Muscle of leg (tissue), 11 donors: ENCODE data around the gene DCUN1D2. TPM values are rescaled to one million over a fixed set of nuclear protein-coding genes. Genes with fewer than 3 reads are reported as not detected.

Experiments
- DNase-seq: peaks from one replicate; pipeline ENCODE4 v3.0.0; 2013
- H3K27ac ChIP-seq: one replicate; pipeline ENCODE4 v1.5.1; 2013; ENCODE audit warnings: mild to moderate bottlenecking, low read length, control low read depth
- H3K27me3 ChIP-seq: one replicate; pipeline ENCODE4 v1.6.1; 2013; ENCODE audit warnings: low read length; ENCODE audit not compliant: control insufficient read depth, insufficient read depth
- H3K36me3 ChIP-seq: one replicate; pipeline ENCODE4 v1.6.1; 2013; ENCODE audit warnings: low read length; ENCODE audit not compliant: control insufficient read depth, insufficient read depth
- H3K4me1 ChIP-seq: one replicate; pipeline ENCODE4 v1.6.1; 2013; ENCODE audit warnings: low read length; ENCODE audit not compliant: control insufficient read depth, insufficient read depth
- H3K4me3 ChIP-seq: one replicate; pipeline ENCODE4 v1.5.1; 2013; ENCODE audit warnings: low read length, control low read depth
- H3K9me3 ChIP-seq: replicated peaks from 2 replicates; pipeline ENCODE4 v1.6.1; 2013; ENCODE audit warnings: low read depth, low read length; ENCODE audit not compliant: control insufficient read depth
- whole genome bisulfite sequencing: methylation state at CpG from one replicate; pipeline ENCODE4 v1.1.5; 2013; ENCODE audit warnings: missing lambda C conversion rate; ENCODE audit not compliant: insufficient coverage; 5-methylcytosine and 5-hydroxymethylcytosine counted together
- polyA plus RNA-seq, 8 donors: library from polyadenylated mRNA; unstranded; fragments of 120-200 nt; gene quantifications; one replicate each; pipeline versions ENCODE4 v1.2.1 to v1.2.3, GENCODE V29; 2013; ENCODE audit warnings: inconsistent platforms in 1 of 8, low replicate concordance in 1 of 8; ENCODE audit not compliant: insufficient read length in 8 of 8, insufficient read depth in 1 of 8
- total RNA-seq: library from RNA; stranded (reverse); fragments of 120-200 nt; gene quantifications from one replicate; pipeline ENCODE4 v1.2.4, GENCODE V29; 2013

DCUN1D2 gene
- total and polyA plus RNA-seq, 9 donors: 11.3 to 17.6 (median 14.1) TPM

- H3K27me3 ChIP-seq: peaks cover 8% of the 10 kb centered on the region
- H3K4me3 ChIP-seq: no peak overlapping the region
- no peaks in the 10 kb centered on the region for H3K9me3 ChIP-seq
- 47% methylated on average over 3 of the region's 3 CpGs for WGBS
- no peak overlapping the region for H3K27ac ChIP-seq
- DNase-seq: no peak
- no peaks in the 10 kb centered on the region for H3K36me3 ChIP-seq
- peaks cover 84% of the 10 kb centered on the region for H3K4me1 ChIP-seq
These were observed 81.9 kb downstream of the DCUN1D2 start for GRCh38 chr13:113408562-113408961.

- Histone ChIP-seq H3K9me3 (no peaks in the 10 kb centered on the region), H3K4me1 (peaks cover 85% of the 10 kb centered on the region), H3K27ac (no peak overlapping the region), H3K36me3 (no peaks in the 10 kb centered on the region), H3K4me3 (no peak overlapping the region), H3K27me3 (peaks cover 8% of the 10 kb centered on the region)
- no peak for DNase-seq
- WGBS: 80% methylated on average over 38 of the region's 41 CpGs
These were observed 82.7 kb downstream of the DCUN1D2 start for GRCh38 chr13:113407531-113408393.

GRCh38 chr13:113407103-113407530 lies 83.4 kb downstream of the DCUN1D2 start:
- 86% methylated on average over 21 of the region's 21 CpGs for WGBS
- Histone ChIP-seq H3K9me3 (no peaks in the 10 kb centered on the region), H3K27ac (no peak overlapping the region), H3K4me3 (no peak overlapping the region), H3K36me3 (no peaks in the 10 kb centered on the region), H3K27me3 (peaks cover 8% of the 10 kb centered on the region), H3K4me1 (peaks cover 88% of the 10 kb centered on the region)
- no peak for DNase-seq

DNA sequence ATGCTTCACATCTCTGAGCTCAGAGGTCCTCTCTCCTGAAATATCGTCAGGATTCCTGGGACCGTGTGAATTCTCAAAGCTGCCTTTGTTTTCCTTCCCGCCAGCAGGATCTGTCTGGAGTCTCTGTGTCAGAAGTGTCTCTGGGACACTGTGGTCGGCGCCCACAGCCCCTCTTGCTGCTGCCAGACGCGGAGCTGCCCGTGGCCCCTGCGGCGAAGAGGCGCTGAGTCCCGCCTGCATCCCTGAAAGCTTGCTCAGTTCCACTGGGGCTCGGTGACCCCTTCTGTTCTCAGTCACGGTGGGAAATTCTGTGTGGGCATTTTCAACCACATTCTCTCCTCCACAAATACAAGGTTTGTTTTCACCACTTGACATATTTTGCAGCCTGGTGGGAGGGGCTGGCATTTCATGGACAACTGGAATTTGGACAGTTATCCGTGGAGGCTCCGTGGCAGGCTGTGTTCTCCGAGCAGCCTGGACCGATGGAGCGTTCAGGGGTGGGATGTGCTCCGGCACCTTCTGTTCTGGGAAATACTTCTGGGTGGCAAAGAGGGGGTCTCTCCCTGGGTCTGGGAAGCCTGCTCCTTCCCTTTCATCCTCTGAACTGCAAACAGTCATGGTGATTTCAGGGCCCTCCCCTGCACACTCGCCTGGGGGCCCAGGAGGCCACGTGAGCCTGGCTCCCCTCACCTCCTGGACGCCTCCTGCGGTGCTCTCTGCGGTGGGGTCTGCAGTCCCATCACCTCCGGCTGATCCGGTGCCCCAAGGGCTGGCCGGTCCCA lies 84.0 kb downstream of the DCUN1D2 start:
- peak; percentile 2 for DNase-seq
- Histone ChIP-seq H3K9me3 (no peaks in the 10 kb centered on the region), H3K4me1 (peaks cover 89% of the 10 kb centered on the region), H3K36me3 (no peaks in the 10 kb centered on the region), H3K27me3 (peaks cover 8% of the 10 kb centered on the region), H3K27ac (no peak overlapping the region), H3K4me3 (no peak overlapping the region)
- 70% methylated on average over 25 of the region's 28 CpGs for whole genome bisulfite sequencing

Other genes starting within 250 kb of the DCUN1D2 start
- 69.6 TPM for gene LAMP1, start 193.5 kb downstream of the DCUN1D2 start, total RNA-seq
- gene LAMP1, start 193.5 kb downstream of the DCUN1D2 start, polyA plus RNA-seq: 100 to 1,000 TPM in 3 of 8 donors, 10 to 100 TPM in 5; 86.3 to 120 (median 94.1) TPM
- 2.9 TPM for gene GRTP1, start 126.6 kb downstream of the DCUN1D2 start, total RNA-seq
- gene GRTP1, start 126.6 kb downstream of the DCUN1D2 start, polyA plus RNA-seq: 1 to 10 TPM; 1.5 to 4.5 (median 2.8) TPM
- 212 TPM for gene ADPRHL1, start 37.2 kb downstream of the DCUN1D2 start, total RNA-seq
- 100 to 1,000 TPM; 150 to 282 (median 207) TPM for gene ADPRHL1, start 37.2 kb downstream of the DCUN1D2 start, polyA plus RNA-seq
- 29.7 TPM for gene TFDP1, start 94.0 kb upstream of the DCUN1D2 start, total RNA-seq
- gene TFDP1, start 94.0 kb upstream of the DCUN1D2 start, polyA plus RNA-seq: 10 to 100 TPM; 51.3 to 73.9 (median 59.5) TPM
- gene ATP4B, start 167.5 kb upstream of the DCUN1D2 start, total RNA-seq: not detected
- under 1 TPM in 3 of 8 donors, not detected in 5; 0.07 to 0.69 (median 0.08) TPM for gene ATP4B, start 167.5 kb upstream of the DCUN1D2 start, polyA plus RNA-seq
- 0.22 TPM for gene GRK1, start 176.5 kb upstream of the DCUN1D2 start, total RNA-seq
- gene GRK1, start 176.5 kb upstream of the DCUN1D2 start, polyA plus RNA-seq: under 1 TPM in 7 of 8 donors, not detected in 1; 0.11 to 0.38 (median 0.23) TPM